Esophagus squamous epithelium (tissue), 4 donors: ENCODE measurements around the gene LRRIQ4.

Source experiments
- POLR2A ChIP-seq, 4 donors: fragments of 450-650 bp; IDR thresholded peaks; one replicate each; pipeline ENCODE4 v1.6.1; 2017; ENCODE audit warnings: antibody characterized with exemption in 4 of 4, mild to moderate bottlenecking in 4 of 4, moderate library complexity in 3 of 4
- TF ChIP-seq, protein P1 (sequence below), 6 experiments: fragments of 450-650 bp in 4 of 6; fragments of 200-600 bp in 2 of 6; sonication (generic) in 2 of 6; IDR thresholded peaks; one replicate each; pipeline ENCODE4 v1.5.1; 2016 to 2019; ENCODE audit warnings: antibody characterized with exemption in 6 of 6, mild to moderate bottlenecking in 4 of 6, moderate library complexity in 4 of 6

GRCh38 chr3:169835533-169835932, 22.9 kb downstream of the LRRIQ4 start:
- no peak for TF ChIP-seq POLR2A (IDR thresholded peaks at IDR 0.05)
- TF ChIP-seq, protein P1, sequence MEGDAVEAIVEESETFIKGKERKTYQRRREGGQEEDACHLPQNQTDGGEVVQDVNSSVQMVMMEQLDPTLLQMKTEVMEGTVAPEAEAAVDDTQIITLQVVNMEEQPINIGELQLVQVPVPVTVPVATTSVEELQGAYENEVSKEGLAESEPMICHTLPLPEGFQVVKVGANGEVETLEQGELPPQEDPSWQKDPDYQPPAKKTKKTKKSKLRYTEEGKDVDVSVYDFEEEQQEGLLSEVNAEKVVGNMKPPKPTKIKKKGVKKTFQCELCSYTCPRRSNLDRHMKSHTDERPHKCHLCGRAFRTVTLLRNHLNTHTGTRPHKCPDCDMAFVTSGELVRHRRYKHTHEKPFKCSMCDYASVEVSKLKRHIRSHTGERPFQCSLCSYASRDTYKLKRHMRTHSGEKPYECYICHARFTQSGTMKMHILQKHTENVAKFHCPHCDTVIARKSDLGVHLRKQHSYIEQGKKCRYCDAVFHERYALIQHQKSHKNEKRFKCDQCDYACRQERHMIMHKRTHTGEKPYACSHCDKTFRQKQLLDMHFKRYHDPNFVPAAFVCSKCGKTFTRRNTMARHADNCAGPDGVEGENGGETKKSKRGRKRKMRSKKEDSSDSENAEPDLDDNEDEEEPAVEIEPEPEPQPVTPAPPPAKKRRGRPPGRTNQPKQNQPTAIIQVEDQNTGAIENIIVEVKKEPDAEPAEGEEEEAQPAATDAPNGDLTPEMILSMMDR (IDR thresholded peaks at IDR 0.05) = no peak
